HG02623 (cell line): ENCODE measurements around the gene KRTAP5-3.

Source experiments
- ATAC-seq: cut with Tn5 transposase; IDR thresholded peaks from one replicate; pipeline ENCODE4 v1.9.1; 2021; ENCODE audit warnings: moderate library complexity; ENCODE audit not compliant: unreplicated experiment

Gene KRTAP5-3

GRCh38 chr11:1643146-1643690, 35.0 kb upstream of the KRTAP5-3 start:
- no peak for ATAC-seq

- no peak for ATAC-seq
Observed at GRCh38 chr11:1642288-1643145, 34.3 kb upstream of the KRTAP5-3 start.

GRCh38 chr11:1641096-1641495, 32.8 kb upstream of the KRTAP5-3 start:
- no peak for ATAC-seq

- no peak for ATAC-seq
Observed at GRCh38 chr11:1640076-1640946, 32.0 kb upstream of the KRTAP5-3 start.

GRCh38 chr11:1639666-1640065, 31.4 kb upstream of the KRTAP5-3 start:
- no peak for ATAC-seq

- no peak for ATAC-seq
Observed at GRCh38 chr11:1639102-1639620, 30.9 kb upstream of the KRTAP5-3 start.

GRCh38 chr11:1638344-1638743, 30.1 kb upstream of the KRTAP5-3 start:
- ATAC-seq = no peak

- ATAC-seq = no peak
Observed at GRCh38 chr11:1637628-1638027, 29.4 kb upstream of the KRTAP5-3 start.

GRCh38 chr11:1636291-1636950, 28.2 kb upstream of the KRTAP5-3 start:
- no peak for ATAC-seq

GRCh38 chr11:1633864-1634263, 25.6 kb upstream of the KRTAP5-3 start:
- ATAC-seq = no peak

GRCh38 chr11:1632053-1632714, 23.9 kb upstream of the KRTAP5-3 start:
- no peak for ATAC-seq

GRCh38 chr11:1631066-1631568, 22.9 kb upstream of the KRTAP5-3 start:
- ATAC-seq = no peak

- ATAC-seq = no peak
Observed at GRCh38 chr11:1630271-1630670, 22.0 kb upstream of the KRTAP5-3 start.

GRCh38 chr11:1629326-1630185, 21.3 kb upstream of the KRTAP5-3 start, which contains the start of gene KRTAP5-5:
TSS of gene KRTAP5-5 (plus strand) at chr11:1629775. CDS start at chr11:1629841, 66 bp downstream.
- no peak for ATAC-seq

GRCh38 chr11:1628506-1629325, 20.5 kb upstream of the KRTAP5-3 start:
- ATAC-seq = no peak

- ATAC-seq = no peak
Observed at GRCh38 chr11:1625541-1625940, 17.3 kb upstream of the KRTAP5-3 start.

GRCh38 chr11:1624621-1625020, 16.4 kb upstream of the KRTAP5-3 start:
- no peak for ATAC-seq

GRCh38 chr11:1623716-1624115, 15.5 kb upstream of the KRTAP5-3 start:
- no peak for ATAC-seq
